Erythroblast (primary cell): ENCODE data around the gene CNRIP1.

Source experiments
- GATA1 ChIP-seq: IDR thresholded peaks from 2 replicates; pipeline ENCODE4 v1.6.1; 2011; ENCODE audit warnings: low read depth, mild to moderate bottlenecking, control low read depth, low read length, moderate library complexity
- POLR2A ChIP-seq: IDR thresholded peaks from 2 replicates; pipeline ENCODE4 v1.6.1; 2011; ENCODE audit warnings: mild to moderate bottlenecking, low read length

- TF ChIP-seq POLR2A (no peak), GATA1 (no peak)
Observed at GRCh38 chr2:68293755-68294154, 26.0 kb downstream of the CNRIP1 start.
